ENCODE measurements around the gene FUBP3.

Gene FUBP3

GRCh38 chr9:130662099-130662969 is 83.0 kb downstream of the FUBP3 start:
- no peak for DNase-seq (ENCODE audit: low spot score)

DNA sequence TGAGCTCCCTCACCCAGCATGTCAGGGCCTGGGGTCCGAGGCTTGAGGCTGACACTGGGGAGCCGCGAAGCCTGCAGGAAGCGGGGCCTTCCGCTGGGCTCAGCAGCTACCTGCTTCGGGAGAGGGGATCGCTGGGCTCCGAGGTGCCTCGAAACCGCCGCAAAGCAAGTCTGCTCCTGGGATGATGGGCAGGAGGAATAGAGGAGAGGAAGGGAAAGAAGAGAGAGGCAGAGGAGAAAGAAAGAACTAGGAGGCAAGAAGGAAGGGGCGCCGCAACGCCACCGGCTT is 83.5 kb downstream of the FUBP3 start:
- DNase-seq (ENCODE audit: low spot score) = no peak

- DNase-seq (ENCODE audit: low spot score) = no peak
These were observed 84.0 kb downstream of the FUBP3 start for GRCh38 chr9:130663258-130663976.

DNA sequence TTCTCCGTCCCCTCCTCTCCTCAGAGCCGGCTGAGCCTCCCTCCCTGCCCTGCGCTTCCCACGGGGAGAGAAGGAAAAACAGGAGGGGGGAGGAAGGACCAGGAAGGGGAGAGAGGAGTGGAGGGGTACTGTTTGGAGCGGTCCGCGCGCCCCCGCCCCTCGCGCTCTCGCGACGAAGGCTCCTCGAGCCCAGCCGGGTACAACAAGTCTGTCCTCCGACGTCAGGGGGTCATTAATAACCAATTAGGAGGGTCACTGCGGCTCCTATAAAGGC is 84.5 kb downstream of the FUBP3 start:
- DNase-seq (ENCODE audit: low spot score) = no peak

- DNase-seq (ENCODE audit: low spot score) = no peak
These were observed 85.1 kb downstream of the FUBP3 start, which contains the start of gene PRDM12 for GRCh38 chr9:130664251-130665028. Gene PRDM12 (plus strand): TSS chr9:130664594. CDS start chr9:130664654, 60 bp downstream.

DNA sequence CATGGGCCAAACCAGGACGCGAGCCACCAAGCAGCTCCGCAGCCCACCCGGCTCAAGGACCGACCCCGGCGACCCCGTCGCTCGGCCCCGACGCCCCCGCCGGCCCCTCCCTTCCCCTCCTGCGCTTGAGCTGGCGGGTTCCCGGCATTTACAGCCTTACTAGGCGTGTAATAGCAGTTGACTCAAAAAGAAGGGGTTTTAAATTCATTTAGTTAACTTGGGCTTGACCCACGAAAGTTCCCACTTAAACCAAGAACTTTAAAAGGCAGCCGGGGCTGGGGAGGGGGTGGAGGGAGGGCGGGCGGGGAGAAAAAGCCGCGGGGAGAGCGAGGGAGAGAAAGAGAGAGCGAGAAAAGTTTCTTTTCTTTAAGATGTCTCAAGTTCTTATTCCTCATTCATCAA is 85.7 kb downstream of the FUBP3 start:
- no peak for DNase-seq (ENCODE audit: low spot score)

DNA sequence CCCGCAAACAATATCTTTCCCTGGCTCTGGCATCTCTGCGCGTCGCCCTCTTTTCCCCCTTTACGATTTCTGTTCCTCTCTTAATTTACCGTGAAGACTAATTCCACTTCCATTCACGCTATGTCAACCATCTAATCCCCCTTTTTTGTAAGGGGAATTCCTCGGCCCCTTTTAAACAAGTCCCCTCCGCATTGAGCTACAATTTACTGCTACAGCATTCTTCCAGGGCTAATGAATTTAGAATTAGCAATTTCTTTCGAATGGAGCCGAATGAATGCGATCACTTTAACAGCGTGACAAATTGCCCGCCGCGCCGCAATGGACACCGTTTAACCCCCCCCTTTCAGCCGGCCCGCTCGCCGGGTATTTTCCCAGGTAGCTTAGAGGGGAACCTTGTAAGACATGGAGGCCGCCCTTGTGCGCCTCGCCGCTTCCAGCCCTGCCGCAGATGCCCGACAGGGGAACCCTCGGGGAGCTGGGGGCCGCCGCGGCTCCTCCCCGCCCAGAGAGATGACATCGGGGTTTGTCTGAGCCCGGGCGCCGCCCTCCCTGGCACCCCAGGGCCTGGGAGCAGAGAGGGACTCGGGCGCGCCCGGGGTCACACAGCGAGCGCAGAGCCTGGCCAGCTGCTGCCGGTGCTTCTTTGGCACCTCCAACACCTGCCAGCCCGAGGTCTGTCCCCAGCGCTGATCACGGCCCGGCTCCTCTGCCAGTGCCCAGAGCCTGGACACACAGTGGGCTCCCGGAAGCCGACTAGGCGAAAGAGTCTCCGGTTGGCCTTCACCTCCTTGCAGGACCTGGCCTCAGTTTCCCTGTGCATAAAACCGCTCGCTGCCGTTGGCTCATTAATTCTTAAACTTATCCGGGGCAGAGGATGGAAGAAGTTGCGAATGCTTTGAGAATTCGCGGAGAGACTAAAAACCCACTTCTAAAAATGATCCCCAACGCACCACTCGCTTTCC is 86.3 kb downstream of the FUBP3 start:
- DNase-seq (ENCODE audit: low spot score) = no peak

DNA sequence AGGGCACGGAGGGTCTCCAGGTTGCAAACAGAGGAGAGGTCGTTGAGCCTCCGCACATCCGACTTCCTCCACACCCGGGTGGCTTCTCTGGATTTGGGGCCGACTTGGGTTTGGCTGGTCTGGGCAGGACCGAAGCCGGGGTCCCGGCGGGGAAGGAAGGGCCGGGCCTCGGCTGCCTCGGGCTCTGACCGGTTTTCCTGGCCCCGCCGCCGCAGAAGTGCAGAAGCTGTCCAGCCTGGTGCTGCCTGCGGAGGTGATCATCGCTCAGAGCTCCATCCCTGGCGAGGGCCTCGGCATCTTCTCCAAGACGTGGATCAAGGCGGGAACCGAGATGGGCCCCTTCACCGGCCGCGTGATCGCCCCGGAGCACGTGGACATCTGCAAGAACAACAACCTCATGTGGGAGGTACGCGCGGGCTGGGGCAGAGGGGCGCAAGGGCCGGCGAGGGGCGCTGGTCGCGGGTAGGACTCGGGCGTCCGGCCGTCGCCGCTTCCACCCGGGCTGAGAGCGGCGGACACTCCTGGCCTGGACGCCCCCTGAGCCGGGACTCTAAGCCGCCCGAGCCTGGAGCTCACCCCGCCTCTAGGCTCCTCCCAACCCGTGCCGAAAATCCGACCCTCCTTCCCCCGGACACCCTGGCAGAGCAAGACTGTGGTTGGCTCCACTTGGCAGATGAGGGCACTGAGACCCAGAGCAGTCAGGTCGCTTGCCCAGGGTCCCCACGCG is 87.2 kb downstream of the FUBP3 start:
- no peak for DNase-seq (ENCODE audit: low spot score)

GRCh38 chr9:130667120-130667435 is 87.7 kb downstream of the FUBP3 start:
- no peak for DNase-seq (ENCODE audit: low spot score)

GRCh38 chr9:130668196-130668595 is 88.8 kb downstream of the FUBP3 start:
- no peak for DNase-seq (ENCODE audit: low spot score)

DNA sequence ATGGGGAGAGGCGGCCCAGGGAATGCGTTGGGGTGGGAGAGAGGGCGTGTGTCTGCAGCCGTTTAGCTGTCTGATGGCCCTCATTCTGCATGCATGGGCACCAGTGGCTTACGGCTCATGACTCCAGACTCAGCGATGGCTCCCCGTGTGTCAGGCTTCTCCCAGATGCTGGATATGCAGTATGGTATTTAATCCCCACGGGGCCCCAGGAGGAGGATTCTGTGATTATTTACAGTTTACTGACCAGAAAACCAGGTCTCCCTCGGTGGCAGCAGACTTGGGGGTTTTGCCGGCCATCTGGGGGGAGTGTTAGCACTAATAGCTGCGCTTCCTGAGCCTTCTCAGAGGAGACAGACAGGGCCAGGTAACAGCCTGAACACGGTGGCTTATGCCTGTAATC is 89.3 kb downstream of the FUBP3 start:
- no peak for DNase-seq (ENCODE audit: low spot score)

GRCh38 chr9:130669965-130670364 is 90.6 kb downstream of the FUBP3 start:
- DNase-seq (ENCODE audit: low spot score) = no peak

- DNase-seq (ENCODE audit: low spot score) = no peak
These were observed 91.3 kb downstream of the FUBP3 start for GRCh38 chr9:130670644-130671043.

DNA sequence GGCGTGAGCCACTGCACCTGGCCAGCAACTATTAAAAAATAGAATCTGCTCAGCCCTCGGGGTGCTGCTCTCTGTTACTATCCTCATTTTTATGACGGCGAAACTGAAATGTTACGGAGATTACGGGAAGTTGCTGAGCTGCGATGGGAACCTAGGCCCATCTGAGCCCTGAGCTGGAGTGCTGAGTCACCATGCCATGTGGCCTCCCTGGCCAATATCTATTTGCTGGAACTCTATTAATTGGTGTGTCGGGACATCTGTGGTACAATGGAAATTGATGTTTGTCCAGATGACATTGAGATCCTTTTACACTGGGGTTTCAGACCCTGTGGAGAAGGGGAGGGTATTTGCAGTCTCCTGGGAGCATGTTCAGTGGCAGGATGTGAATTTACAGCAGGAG is 93.1 kb downstream of the FUBP3 start:
- no peak for DNase-seq (ENCODE audit: low spot score)

DNA sequence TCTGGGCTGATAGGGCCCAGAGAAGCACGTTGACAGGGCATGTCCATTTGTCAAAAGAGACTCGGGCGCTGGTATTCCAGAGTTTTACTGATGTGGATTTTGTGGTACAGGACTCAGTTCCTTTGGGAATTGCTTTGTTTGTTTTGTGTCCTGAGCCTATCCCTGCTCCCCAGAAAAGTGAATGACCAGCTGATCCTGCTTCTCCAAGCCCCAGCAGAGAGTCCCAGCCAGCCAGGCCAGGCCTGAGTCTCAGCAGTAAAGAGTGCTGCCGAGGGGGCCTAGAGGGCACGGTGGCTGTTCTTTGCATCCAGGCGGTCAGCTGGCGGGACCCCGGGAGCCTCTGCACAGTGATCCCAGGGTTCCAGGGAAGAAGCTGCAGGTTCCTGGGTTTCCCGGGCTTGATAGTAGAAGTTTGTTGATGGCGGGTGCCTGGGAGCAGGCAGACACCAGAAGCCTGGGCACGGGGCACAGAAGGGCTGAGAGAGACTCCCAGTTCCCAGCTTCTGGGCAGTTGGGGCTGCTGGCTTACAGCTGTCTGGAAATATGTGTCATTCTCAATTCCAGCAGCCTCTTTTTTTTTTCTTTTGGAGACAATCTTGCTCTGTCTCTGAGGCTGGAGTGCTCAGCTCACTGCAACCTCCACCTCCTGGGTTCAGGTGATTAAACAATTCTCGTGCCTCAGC is 93.7 kb downstream of the FUBP3 start:
- no peak for DNase-seq (ENCODE audit: low spot score)

DNA sequence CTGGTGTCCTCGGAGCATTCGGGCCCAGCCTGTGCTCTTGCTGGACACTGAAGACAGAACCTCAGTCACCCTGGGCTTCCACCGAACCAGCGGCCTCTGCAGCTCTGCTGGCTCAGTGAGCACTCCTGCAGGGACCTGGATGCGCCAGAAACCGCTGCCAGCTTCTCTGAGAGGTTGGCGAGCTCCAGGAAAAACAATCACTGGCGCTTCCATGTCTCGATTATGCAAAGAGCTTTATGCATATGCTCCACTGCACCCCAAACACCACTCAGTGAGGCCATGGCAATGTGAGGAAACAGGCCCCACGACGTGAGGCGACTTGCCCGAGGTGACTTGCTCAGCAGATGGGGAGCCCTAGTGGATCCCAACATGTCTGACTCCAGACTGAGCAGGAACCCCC is 96.0 kb downstream of the FUBP3 start:
- DNase-seq (ENCODE audit: low spot score) = no peak

DNA sequence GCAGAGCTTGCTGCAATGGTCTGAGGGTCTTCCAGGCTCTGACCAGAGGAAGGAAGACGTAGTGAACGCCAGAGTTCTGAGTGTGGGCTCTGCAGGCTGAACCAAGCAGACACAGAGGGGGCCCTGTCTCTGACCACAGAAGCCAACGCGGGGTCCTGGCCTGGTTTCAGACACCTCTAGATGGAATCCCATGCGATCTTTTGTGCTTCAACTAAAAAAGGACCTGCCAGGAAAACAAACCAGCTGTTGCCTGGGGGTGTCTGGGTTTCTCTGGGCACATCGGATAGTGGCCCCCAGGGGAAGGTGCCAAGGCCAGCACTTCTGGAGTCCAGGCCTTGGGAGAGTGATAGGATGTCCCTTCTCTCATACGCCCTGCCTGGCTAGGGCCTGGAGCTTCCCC is 97.9 kb downstream of the FUBP3 start:
- DNase-seq (ENCODE audit: low spot score) = no peak

DNA sequence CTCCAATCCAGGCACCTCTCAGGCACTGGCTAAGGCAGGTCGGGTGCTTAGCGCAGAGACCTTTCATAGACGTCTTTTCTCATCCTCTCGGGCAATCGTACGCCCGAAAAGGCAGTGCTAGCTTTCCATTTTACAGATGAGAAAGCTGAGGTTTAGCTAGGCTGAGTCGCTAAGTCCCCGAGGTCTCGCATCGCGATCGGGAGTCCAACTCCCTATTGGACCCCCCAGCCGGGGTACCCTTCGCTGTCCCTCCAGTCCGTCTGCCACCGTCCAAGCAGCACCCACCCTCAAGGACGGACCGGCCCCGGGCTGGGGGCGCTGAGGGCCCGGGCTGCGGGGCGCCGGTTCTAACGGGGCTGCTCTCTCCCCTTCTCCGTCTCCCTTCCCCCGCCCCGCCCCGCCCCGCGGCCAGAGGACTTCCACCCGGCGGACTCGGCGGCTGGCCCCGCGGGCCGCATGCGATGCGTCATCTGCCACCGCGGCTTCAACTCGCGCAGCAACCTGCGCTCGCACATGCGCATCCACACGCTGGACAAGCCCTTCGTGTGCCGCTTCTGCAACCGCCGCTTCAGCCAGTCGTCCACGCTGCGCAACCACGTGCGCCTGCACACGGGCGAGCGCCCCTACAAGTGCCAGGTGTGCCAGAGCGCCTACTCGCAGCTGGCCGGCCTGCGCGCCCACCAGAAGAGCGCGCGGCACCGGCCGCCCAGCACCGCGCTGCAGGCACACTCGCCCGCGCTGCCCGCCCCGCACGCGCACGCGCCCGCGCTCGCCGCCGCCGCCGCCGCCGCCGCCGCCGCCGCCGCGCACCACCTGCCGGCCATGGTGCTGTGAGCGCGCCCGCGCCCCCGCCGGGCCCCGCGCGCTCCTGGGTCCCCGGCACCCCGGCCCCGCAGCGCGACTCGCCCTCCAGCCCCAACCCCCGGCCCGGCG is 101.7 kb downstream of the FUBP3 start:
- DNase-seq (ENCODE audit: low spot score) = no peak

- peak; percentile 30 for DNase-seq (ENCODE audit: low spot score)
These were observed 102.5 kb downstream of the FUBP3 start for GRCh38 chr9:130681769-130682420.

All from NAMALWA (cell line).